ENCODE results near the gene HIGD1A.
A peak's percentile ranks its signal among the peaks of the same experiment; 100 is the strongest.

The HIGD1A gene

DNA sequence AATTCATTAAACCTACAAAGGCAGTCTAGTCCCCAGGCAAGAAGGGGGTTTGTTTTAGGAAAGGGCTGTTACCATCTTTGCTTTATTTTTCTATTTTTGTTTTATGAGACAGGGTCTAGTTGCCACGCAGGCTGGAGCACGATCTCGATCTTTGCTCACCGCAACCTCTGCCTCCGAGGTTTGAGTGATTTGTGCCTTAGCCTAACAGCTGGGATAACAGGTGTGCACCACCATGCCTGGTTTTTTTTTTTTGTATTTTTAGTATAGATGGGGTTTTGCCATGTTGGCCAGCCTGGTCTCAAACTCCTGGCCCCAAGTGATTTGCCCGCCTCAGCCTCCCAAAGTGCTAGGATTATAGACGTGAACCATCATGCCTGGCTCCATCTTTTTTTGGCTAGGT lies 4.9 kb downstream of the HIGD1A start:
- DNase-seq, result no peak

DNA sequence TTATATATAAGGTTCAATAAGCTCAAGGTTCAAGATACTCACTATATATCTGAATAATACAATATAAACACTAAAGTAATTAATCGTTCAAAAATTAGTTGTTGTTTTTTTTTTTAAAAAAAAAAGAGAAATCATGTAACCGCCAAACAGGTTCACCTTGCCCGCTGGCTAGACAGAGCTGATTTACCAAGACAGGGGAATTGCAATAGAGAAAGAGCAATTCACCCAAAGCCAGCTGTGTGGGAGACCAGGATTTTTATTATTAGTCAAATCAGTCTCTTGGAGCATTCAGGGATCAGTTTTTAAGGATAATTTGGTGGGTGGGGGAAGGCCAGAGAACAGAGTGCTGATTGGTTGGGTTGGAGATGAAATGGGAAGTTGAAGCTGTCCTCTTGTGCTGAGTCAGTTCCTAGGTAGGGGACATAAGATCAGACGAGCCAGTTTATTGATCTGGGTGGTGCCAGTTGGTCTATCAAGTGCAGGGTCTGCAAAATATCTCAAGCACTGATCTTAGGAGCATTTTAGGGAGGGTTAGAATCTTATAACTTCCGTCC lies 7.9 kb downstream of the HIGD1A start:
- DNase-seq, result no peak

DNA sequence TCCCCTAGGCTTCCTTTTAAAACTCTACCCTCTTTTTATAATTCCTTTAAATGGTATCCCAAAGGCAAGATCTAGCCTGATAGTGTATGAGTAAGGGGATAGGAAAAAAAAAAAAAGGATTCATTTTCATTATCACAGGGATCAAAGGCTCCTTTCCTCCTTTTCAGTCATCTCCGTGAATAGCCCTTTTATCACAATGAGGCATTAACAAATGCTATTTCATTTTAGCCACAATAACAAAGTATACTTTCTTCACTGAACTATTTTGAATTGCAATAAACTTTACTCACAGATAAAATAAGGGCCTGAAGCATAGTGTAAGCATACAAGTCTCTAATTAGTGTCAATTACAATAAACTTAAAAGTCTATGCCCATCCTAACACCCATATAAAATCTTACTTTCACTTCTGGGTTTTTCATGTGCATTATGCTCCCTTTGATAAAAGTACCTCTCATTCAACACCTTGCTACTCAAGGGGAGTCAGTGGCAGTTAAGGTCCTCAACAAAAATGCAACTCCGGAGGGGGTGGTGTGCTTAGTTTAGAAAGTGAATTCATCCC lies 8.6 kb downstream of the HIGD1A start:
- no peak for DNase-seq

DNA sequence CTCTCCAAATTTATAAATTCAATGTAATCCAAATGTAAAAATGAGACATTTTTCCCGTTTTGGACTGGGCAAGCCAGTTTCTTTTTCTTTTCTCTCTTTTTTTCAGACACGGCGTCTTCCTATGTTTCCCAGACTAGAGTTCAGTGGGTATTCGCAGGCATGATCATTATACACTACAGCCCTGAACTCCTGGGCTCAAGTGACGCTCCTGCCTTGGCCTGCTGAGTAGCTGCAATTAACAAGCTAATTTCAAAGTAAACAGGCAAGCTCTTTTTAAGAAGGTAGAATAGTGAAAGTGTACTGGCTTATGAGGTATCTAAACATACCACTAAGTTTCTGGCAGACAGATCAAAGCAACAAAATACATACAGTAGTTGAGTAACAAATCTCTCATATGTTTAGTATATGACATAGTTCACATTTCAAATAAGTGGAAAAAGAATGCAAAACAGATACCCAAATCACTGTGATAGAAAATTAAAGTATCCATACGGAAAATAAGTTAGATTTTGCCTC lies 13.5 kb downstream of the HIGD1A start:
- DNase-seq, result no peak

DNA sequence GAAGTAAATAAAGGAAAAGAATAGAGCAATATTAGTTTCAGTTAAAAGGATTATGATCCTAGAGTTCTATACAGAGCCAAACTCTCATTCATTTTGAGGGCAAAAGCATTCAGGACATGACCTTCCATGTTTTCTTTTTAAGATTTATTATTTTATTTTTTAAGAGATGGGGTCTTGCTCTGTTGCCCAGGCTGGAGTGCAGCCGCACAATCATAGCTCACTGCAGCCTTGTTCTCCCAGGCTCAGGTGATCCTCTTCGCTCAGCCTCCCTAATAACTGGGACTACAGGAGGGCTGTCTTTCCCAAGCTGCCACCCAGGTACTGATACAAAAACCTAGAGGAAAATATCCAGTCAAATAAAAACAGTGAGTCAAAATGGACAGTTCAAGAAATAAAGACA lies 17.7 kb downstream of the HIGD1A start:
- no peak for DNase-seq

DNA sequence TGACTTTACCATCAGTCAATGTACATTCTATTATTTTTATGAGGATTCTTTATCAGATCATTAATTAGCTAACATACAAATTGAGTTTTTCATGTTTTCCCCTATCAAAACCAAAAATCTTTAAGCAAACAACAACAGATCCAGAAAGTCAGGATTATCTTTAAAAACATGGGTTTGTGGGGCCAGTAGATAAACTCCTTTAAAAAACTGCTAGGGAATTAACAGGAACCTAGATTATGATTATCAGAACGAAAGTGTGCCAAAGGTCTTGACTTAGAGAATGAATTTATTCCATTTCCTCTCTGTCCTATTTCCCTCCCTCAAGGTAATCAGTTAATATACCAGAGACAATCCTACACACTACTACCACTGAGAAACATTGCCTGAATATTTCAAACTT lies 18.1 kb downstream of the HIGD1A start:
- no peak for DNase-seq

DNA sequence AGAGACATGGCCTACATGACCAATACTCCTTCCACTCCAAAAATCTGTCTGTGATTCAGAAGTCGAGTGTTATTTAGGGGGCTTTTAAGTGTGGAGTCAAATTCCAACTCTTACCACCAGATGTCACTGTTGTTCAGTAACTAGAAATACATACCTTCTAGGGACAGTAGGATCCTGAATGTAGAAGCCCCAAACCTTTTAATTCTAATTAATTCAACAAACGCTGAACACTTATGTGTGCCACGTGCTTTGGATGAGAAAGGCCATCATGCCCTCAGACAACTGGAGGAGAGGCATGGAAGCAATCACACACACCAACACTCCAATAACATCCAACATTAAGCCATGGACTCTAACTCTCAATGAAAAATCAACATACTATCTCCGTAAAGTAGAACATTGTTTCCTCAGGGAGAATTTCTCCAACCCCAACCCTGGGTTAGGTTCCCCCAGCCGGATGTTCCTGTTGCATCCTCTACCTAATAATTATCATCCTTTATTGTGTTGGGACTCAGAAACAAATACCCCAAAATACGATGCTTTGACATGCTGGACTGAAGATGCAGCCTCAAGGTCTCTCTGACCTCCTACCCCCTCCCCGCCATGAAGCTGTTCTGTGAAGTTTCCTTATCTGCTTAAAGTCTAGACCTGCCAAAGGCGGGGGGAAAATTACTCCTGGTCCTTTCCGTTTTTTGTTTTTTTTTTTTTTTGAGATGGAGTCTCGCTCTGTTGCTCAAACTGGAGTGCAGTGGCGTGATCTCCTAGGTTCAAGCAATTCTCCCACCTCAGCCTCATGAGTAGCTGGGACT lies 23.2 kb downstream of the HIGD1A start:
- DNase-seq, result no peak

DNA sequence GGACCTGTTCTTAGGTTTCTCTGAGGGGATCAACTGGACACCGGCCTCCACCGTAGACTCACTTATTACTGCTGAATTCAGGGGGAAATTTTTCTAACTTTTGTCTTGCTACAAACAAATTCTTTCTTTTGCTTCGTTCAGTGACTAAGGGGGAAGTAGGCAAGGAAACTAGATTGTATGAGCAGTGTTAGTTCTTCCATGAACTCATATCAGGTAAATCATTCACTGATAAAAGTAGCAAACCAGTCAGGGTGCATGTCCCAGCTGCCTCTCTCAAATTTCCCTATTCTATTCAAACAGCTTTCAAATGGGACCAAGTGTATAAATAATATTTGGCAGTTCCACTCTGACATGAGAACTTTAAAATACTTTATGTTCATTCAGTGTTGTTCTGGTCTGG lies 23.9 kb downstream of the HIGD1A start:
- no peak for DNase-seq

DNA sequence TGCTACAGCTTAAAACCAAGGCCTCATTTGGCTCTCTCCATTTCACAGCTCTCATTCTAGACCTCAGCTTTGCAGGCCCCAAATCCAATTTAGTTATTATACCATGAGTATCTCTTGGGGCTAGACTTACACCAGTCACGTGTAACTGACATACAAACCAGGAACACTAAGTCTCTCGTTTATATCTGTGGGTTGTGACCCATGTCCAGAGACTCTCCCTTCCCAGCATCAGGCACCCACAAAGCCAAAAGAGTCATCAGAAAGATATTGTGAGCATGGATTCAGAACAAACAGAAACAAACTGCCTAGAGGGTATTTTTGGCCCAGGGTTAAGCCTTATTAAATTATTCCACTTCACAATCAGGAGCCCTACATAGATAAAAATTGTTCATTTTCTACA lies 25.6 kb downstream of the HIGD1A start:
- DNase-seq, result no peak

DNA sequence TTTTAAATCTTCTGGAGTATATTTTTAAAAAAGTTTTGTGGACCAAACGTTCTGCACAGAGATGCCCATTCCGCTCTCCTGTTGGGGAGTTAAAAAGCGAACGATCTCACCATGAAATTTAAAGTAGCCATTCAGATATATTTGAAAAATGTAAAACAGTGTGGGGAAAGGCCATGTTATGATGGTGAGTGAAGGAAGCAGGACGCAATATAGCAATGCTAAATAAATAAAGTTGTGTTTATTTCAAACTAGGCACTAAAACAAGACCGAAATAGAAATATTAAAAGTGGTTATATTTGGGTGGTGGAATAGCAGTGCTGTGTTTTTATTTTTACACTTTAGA lies 30.9 kb downstream of the HIGD1A start:
- DNase-seq, result no peak

DNA sequence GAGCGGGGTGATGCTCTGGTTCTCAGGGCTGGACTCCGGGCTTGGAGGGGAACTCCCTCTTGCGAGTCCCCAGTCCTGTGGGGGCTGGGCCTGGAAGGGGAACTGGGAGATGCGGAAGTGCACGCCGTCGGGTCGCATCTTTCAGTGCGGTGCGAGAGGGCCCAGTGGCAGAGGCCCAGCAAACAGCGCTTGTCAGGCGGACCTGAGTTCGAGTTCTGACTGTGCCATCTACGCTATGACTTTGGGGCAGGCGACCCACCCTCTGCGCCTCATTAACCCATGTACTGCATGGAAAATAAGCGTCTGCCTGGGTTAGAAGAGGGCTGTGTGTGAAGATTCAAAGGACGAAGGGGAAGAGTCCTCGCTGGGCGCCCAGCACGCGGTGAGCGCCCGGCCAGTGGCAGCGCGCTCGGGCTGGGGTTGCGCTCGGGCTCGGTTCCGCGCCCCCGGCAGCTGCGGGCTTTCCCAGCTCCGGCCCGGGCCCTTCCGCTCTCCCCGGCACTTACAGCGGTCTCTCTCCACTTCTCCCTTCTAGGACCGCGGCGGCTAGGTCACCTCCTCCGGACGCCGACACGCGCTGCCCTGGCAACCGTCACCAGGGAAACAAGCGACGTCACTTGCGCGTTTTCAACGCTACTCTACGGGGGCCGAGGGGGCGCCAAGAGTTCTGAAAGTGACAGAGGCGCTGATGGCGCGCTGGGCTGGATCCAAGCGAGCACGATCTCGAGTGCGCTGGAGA lies 31.5 kb downstream of the HIGD1A start, which contains the start of gene CCDC13:
Gene CCDC13 (minus strand): TSS at position 584 of the 739 bp plus-strand sequence. CDS start 14,908 bp downstream, outside the sequence.
- peak; percentile 69 for DNase-seq

DNA sequence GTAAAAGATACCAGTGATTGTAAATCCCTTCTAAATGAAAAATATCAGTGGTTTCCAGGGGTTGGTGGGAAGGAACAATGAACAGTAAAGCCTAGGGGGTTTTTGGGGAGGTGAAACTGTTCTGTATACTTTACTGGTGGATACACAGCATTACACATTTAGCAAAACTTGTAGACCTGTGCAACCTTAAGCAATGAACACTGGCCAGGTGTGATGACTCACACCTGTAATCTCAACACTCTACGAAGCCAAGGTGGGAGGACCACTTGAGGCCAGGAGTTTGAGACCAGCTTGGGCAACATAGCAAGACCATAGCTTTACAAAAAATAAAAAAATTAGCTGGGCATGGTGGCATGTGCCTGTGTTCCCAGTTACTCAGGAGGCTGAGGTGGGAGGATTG lies 33.0 kb downstream of the HIGD1A start:
- DNase-seq, result no peak

DNA sequence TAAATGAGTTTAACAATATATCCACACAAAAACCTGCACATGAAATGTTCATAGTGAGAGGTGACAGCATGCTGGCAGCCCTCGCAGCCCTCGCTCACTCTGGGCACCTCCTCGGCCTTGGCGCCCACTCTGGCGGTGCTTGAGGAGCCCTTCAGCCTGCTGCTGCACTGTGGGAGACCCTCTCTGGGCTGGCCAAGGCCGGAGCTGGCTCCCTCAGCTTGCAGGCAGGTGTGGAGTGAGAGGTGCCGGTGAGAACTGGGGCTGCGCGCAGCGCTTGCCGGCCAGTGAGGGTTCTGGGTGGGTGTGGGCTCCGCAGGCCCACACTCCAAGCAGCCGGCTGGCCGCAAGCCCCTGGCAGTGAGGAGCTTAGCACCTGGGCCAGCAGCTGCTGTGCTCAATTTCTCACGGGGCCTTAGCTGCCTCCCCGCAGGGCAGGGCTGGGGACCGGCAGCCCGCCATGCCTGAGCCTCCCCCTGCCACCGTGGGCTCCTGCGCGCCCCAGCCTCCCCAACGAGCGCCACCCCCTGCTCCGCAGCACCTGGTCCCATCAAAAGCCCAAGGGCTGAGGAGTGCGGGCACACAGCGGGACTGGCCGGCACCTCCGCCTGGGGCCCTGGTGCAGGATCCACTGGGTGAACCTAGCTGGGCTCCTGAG lies 34.7 kb downstream of the HIGD1A start:
- no peak for DNase-seq

DNA sequence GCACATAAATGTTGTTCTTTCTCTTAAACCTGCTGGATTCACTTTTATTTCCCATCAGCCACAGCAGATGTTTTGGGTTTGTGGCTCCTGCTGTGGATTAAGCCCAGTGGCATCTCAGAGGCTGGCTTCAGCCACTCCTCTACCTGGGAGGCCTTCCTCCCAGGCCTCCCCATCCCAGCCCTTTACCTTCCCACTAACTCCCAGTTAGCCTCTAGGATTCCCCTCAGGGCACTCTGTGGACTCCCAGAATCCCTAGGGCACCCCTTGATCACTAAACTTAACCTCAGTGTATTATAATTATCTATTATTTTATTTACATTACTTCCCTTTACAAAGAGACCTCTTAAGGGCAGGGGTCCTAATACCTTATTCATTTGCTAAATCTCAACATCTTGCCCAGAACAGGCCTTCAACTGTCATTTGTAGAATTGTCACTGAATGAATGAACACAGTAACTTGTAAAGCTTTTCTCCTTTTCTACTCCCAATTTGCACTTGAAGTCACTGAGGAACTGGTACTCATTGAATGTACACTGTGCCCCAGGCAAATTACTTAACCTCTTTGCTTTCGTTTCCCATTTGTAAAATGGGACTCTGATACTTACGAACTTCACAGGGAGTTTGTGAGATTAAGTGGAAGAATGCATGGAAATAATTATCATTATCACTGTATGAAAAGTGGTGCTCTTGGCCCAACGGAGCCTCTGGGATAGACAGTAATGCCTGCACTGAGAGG lies 39.6 kb downstream of the HIGD1A start:
- DNase-seq, result no peak

DNA sequence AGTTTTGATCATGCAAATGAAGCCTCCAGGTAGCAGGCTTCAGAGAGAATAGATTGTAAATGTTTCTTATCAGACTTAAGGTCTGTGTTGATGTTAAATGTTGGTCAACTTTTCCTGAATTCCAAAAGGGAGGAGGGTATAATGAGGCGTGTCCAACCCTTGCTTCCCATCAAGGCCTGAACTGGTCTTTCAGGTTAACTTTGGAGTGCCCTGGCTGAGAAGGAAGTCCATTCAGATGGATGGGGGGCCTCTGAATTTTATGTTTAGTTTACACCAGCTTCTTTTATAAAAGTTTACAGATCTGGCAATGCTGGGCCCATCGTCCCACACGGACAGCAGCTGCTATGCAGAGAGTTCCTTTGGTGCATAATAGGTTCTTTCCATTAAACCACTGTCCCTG lies 40.2 kb downstream of the HIGD1A start:
- DNase-seq, result no peak

DNA sequence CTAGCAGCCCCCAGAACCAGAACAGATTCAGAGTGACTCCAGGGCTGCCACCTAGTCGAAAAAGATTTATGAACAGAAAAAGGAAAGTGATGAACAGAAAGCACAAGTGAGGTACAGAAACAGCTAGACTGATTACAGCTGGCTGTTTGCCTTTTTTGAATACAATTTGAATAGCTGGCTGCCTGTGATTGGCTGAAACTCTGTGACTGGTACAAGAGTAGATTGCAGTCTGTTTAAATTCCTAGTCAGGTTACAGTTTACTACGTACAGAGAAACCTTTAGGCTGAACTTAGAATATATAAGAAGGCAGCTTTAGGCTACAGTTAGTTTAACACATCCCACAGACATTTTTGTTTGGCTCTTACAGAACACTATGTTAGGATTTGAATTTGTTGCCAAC lies 41.3 kb downstream of the HIGD1A start:
- peak; percentile 23 for DNase-seq

DNA sequence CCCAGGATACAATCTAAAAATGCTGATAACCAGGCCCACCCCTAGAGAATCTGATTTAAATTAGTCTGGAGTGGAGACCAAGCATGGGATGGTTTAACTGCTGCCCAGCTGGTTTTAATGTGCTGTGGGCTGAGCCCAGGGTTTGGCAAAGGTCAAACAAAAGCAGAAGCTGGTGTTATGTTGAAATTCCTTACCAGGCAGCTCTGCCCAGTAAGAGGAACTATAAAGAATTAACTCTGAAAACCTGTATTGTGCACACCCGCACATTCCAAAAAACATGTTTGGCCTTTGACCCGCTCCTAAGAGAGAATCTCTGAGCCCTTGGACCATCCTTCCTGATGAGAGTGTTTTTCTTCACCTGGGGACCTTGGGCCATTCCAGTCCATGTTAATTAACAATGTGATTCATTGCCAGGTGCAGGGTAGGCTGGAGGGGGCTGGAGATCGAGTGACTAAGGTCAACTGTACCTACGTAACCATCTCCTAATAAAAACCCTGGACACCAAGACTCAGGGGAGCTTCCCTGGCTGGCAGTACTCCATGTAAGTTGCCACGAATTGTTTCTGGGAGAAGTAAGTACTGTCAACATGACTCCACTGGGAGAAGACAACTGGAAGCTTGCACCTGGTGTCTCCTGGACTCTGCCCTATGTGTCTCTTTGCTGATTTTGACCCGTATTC lies 42.1 kb downstream of the HIGD1A start:
- DNase-seq, result no peak

DNA sequence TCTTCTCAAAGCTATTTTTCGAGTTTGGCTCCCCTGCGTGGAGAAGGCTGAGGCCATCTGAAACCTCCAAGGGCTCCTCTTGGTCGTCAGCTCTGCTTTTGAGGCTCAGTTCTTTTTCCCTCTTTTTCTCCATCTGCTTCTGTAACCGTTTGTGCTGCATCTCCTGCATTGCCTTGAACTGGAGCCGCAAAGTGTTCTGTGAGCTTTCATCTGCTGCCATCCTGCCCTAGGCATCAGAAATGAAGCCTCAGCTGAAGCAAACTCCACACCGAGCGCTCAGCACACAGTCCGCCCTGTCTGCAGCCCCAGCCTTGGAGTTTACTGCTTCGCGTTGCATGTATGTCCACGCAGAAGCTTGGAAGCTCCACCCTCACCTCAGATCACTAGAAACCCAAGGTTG lies 46.2 kb downstream of the HIGD1A start:
- DNase-seq, result no peak

DNA sequence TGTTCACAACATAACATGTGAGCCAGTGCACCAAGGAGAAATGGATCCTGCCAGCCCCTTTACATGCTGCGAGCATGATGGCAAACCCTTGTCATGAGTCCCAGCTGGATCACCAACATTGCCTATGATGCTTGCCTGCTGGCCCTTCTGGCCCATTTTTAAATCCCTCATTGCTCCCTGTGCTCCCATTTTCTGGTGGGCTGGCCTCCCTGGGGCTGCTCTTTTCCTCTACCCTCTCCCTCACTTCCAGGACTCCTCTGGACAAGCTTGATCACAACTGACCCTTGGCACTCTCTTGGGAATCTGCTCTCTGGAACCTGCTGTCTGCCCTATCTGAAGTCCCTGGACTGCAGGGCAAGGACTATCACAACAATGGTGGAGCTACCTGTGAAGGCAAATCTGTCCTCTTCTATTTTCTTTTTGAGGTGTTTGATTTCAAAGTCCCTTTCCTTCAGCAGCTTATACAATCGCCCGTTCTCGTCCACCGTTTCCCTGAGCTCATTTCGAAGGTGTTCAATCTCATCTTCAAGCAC lies 47.5 kb downstream of the HIGD1A start:
- no peak for DNase-seq

DNA sequence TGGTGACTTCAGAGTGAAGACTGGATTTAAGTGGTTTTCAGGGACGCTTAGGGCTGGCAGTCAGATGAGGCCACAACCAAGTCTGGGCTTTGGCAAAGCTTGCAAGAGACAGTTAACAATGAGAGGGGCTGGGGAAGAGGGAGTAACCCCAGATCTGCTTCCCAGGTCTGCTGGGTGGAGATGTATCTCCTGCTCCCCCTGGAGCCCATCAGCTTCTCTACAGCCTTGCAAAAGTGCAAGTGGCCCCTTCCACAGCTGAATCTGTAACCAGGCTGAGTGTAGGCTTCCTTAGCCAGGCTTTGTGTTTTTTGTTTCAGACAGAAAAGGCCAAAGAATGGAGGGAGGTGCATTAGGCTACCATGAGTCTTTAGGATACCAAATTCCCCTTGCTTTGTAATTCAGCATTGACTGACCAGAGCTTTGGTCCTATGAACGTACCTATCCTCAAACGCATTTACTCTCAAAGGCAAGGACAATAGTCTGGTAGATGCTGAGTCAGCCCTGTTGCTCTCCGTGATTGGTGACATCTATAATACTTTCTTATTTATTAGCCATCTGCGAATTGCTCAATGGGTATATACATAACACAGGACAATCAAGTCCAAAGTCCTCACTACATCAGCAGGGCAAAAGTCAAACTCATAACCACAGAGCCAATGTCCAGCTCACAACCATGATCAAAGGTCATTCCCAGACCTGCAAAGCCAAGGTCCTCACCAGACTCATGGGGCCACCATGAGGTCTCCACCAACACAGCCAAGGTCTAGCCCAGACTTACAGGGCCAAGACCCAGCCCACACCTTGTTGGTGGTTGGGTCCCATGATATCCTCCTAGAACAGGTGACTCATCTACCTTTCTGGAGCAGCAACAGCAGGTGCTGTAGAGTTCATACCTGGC lies 48.4 kb downstream of the HIGD1A start:
- DNase-seq, result no peak
